NOMO-1 (cell line): ENCODE measurements around the gene SPANXN2.
"Not testable (repeated sequence)": the region's sequence is repeated elsewhere in the genome, so short reads cannot be mapped to it uniquely, and the experiment has no call there.

Source experiments
- DNase-seq, 2 experiments: peaks; one replicate each; lab custom pipeline; 2025; ENCODE audit not compliant: unreplicated experiment in 2 of 2; lab: John Stamatoyannopoulos, UW

The SPANXN2 gene, protein sequence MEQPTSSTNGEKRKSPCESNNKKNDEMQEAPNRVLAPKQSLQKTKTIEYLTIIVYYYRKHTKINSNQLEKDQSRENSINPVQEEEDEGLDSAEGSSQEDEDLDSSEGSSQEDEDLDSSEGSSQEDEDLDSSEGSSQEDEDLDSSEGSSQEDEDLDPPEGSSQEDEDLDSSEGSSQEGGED

GRCh38 chrX:143720652-143721051 is at the start of gene SPANXN2:
Gene SPANXN2 (minus strand): TSS chrX:143720752. CDS start chrX:143720668, 84 bp downstream.
- not testable (repeated sequence) for DNase-seq

DNA sequence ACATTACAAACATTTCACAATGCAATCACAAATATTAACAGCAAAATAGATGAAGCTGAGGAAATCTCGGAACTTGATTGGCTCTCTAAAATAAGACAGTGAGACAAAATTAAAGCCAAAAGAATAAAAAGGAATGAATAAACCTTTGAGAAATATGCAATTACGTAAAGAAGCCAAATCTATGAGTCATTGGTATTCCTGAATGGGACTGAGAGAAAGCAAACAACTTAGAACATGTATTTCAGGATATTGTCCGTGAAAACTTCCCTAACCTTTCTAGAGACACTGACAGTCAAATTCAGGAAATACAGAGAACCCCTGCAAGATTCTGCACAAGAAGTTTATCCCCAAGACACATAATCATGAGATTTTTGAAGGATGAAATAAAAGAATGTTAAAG is 48.4 kb upstream of the SPANXN2 start:
- no peak for DNase-seq

DNA sequence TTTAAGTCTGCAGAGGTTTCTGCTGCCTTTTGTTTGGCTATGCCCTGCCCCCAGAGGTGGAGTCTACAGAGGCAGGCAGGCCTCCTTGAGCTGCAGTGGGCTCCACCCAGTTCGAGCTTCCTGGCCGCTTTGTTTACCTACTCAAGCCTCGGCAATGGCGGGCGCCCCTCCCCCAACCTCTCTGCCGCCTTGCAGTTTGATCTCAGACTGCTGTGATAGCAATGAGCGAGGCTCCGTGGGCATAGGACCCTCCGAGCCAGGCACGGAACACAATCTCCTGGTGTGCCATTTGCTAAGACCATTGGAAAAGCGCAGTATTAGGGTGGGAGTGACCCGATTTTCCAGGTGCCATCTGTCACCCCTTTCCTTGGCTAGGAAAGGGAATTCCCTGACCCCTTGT is 47.2 kb upstream of the SPANXN2 start:
- DNase-seq = not testable (repeated sequence)

DNA sequence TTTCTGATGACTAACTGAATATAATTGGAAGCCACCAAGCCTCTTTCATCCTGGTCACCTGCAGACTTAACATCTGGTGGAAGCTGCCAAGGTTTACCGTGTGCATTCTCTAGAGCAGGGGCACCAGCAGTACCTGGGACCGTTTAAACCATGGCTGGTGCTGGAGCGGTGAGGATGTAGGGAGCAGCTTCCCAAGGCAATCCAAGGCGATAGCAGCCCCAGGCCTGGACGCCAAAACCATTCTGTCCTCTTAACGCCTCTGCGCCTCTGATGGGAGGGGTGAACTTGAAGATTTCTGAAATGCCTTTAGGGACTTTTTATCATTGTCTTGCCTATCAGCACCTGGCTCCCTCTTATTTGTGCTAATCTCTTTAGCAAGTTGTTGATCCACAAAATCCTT is 37.3 kb upstream of the SPANXN2 start:
- DNase-seq = no peak

- no peak for DNase-seq
Measured at GRCh38 chrX:143757375-143757774, 36.8 kb upstream of the SPANXN2 start.

- DNase-seq = no peak
Measured at GRCh38 chrX:143754183-143754582, 33.6 kb upstream of the SPANXN2 start.

- DNase-seq = no peak
Measured at GRCh38 chrX:143733866-143734265, 13.3 kb upstream of the SPANXN2 start.

DNA sequence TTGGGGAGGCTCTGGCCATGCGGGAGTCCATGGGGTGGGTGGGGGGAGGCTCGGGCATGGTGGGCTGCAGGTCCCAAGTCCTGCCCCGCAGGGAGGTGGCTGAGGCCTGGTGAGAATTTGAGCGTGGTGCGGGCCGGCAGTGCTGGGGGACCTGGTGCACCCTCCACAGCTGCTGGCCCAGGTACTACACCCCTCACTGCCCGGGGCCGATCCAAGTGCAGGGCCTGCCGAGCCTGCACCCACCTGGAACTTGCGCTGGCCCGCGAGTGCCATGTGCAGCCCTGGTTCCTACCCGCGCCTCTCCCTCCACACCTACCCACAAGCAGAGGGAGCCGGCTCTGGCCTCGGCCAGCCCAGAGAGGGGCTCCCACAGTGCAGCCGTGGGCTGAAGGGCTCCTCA is 5.7 kb upstream of the SPANXN2 start:
- no peak for DNase-seq

DNA sequence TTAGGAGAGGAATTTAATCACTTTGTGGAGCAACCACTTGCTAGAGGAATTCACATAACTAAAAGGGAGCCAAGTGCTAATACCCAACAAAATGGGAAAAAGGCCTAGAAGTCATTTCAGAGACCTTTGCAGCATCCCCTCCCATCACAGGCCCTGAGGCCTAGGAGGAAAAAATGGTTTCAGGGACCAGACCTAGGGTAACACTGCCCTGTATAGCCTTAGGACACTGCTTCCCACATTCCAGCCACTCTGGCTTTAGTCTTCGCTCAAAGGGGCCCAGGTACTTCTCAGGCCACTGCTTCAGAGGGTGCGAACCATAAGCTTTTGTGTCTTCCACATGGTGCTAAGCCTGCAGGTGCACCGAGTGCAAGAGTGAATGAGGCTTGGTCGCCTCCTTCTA is 19.1 kb downstream of the SPANXN2 start:
- no peak for DNase-seq

- DNase-seq = no peak
Measured at GRCh38 chrX:143694885-143695284, 25.7 kb downstream of the SPANXN2 start.

DNA sequence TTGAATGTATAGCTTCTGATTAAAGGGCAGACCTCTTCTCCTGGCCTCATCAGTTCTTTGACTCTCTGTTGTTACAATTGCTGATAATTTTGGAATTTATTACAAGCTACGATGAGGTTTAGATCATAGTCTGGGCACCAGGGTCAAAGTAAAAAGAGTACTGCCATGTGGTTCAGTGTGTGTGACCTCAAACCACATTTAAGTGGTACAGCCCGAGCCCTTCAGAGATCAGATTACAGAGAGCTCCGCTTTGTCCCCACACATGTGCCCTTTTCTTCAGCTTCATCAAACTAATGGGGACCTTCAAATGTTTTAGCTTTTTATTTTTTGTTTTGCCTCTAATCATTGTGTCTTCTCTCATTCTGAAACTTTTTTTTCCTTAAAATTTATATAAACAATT is 37.1 kb downstream of the SPANXN2 start:
- no peak for DNase-seq

DNA sequence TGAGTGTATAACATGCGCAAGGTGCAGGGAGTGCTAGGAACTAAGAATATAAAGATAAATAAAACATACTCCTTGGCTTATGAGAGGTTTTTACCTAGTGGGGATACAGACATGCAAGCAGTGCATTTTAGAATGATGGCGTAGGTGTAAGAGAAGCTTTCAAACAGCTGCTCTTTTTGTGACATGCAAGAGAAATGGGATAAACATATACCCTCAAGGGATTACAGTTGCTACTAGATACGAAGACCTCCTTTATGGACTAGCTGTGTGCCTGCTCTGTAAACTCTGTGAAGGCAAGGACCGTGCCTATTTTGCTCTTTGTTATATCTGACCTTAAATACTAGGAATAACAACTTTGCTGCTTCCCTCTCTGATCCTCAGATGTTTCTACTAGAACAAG is 45.6 kb downstream of the SPANXN2 start:
- no peak for DNase-seq

DNA sequence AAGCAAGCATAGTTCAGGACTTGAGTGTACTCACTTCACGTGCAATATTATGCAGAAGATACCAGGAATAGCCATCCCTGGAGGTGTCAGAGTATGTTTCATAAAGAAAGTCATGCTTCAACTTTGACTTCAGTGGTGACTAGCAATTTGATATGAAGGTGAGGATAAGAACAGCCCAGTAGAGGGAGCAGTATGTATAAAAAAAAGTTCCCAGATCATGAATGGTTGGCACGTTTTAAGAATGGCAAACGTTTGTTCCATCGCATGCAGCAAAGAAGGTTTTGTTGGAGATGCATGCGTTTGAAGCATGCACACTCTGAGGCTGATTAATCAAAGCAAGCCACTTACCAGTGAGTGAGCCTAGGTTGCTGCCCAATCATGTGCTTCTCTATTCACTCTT is 51.2 kb downstream of the SPANXN2 start:
- DNase-seq = no peak

- peak in 1 of 2 experiments; percentile 24 for DNase-seq
Measured at GRCh38 chrX:143664302-143664701, 56.2 kb downstream of the SPANXN2 start.

DNA sequence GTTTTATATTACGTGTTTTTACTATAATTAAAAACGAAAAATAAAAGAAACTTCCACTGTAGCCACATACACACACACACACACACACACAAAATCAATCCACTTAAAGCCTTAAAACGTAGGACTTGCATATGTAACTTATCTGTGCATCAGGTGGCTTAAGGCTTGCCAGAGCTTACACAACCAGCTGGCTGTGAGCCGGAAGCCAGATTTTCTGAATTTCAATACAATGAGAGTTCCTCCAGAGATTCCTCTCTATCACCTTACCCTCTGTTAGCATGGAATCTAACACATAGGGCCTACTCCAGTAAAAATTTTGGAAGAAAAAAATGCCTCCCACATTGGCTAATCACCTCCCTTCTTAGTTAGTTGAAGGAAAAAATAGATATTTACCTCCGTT is 56.8 kb downstream of the SPANXN2 start:
- DNase-seq = no peak
